HG03108 (cell line): ENCODE data around the gene LPCAT3.

Experiments used
- ATAC-seq: cut with Tn5 transposase; IDR thresholded peaks from one replicate; pipeline ENCODE4 v1.9.1; 2021; ENCODE audit warnings: moderate library complexity; ENCODE audit not compliant: unreplicated experiment

LPCAT3 gene

DNA sequence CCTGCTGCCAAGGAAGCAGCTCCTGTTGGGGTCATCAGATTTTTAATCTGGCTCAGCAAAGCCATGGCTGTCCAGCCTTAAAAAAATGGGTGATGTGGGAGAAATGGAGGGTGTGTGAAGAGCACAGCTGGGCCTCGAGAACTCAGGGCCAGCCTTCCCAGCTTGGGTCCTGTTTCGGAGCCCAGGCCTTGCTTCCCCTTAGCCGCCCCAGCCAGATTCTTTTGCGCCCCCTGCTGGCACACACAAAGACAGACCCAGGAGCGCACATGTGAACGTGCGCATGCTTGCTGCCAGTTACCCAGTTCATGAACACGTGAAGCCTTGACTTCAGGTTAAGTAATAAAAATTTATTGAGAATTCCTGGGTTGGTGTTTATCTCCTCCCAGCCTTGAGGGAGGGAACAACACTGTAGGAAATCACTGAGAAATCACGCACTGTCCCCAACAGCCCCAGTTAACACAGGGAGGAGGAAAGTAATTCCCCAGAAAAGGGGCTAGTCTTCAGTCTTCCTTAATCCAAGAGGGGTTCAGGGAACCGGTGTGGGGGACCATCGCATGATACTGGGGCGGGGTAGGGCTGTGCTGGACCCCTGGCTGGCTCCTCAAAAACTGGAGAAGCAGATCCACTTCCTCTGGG is 53.1 kb downstream of the LPCAT3 start:
- ATAC-seq, result no peak

DNA sequence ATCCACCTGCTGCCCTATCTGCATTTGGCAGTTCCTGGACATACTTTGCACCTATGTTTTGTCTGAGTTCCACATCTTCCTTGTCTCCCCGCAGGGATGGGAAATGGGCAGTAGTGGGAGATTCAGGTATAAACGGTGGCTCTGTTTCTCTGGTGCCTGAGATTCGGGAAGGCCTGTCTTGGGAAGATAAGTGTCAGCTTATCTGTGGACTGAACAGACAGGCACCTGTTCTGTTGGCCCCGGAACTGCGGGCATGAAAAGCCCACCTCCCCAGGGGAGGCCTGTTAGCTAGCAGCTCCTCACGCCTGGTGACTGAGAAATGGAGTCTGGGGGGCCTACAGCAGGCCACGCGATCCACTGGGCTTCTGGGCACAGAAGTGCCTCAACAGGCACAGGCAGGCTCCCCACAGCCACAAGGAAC is 53.7 kb downstream of the LPCAT3 start:
- ATAC-seq, result no peak

DNA sequence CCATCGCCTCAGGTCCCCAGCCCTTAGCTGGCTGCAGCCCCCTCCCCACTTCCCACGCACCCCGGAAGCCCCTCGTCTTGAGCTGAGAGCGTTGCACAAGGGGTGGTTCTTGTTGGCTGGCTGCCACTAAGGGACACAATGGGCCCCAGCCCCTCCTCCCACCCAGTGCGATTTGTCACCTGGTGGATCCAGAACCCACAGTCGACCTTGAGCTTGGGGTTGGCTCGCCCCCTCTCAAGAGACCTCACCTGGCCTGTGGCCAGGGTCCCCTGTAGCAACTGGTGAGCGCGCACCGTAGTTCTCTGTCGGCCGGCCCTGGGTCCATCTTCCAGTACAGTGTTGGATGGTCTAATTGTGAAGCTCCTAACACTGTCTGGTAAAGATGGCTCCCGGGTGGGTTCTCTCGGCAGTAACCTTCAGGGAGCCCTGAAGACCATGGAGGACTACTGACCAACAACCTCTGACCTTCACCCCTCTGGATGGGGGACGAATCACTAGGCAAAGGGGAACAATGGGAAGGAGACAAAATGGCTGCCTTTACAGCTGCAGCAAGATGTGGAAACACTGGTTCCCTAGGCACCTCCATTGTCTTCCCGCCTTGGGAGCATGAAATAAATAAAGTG is 54.4 kb downstream of the LPCAT3 start:
- ATAC-seq, result no peak

DNA sequence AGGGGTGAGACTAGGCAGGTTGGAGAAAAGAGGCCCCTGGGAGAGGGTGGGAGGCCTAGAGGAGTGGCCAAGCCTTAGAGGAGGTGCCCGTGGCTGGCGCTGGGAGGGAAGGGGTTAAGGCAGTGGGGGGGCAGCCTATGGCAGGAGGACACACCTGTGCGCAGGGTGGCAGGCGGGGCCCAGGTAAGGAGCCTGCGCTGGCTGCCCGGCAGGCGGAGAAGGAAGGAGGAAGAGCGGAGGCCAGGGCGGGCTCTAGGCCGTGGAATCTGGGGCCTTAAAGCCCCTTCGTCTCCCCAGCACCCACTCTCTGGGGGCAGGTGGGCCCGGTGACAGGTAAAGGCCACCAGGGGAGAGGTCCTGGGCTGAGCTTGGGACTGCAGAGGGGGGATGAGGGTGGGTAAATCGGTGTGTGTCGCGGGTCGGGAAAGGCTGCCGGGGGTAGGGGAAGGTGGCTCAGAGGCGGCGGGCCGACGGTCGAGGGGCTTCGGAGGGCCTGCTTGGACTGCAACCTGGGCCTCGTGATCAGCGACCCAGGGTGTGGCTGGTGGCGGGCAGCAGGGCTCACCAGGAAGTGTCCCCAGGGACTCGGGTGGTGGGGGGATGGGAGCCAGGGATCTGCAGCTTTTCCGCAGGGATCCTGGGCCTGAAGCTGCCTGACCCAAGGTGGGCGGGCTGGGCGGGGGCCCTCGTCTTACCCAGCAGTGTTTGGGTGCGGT is 55.1 kb downstream of the LPCAT3 start:
- ATAC-seq, result no peak

DNA sequence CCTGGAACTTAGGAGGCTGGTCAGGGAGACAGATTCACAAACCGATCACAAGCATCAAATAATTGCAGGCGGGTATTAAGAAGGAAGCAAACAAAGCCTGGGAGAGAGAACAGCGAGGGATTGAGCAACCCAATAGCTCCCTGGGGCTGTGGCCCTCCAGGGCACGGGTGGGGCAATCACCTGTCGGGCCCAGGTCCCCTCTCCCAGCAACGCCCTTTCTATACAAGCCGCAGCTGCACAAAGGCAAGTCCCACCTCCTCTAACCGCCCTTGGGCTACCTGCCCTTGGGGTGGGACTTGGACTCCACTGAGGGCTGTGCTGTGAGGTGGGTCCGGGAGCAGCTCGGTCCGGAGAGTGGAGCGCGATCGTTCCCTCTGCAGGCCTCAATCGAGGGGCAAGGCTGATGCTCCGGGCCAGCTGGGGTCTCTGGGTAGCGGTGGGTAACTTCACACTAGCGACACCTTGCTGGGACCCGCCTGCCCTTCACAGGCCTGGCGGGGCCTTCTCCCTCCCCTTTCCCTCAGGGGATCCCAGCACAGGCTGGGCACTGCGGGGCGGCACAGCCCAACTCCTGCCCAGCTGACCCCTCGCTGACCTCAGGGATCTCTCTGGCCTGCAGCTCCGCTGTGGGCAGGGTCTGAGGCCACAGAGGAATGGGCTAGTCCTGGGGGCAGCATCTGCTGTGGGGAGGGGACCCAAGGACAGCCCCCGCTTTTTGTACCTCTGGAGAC is 55.8 kb downstream of the LPCAT3 start:
- ATAC-seq, result no peak

DNA sequence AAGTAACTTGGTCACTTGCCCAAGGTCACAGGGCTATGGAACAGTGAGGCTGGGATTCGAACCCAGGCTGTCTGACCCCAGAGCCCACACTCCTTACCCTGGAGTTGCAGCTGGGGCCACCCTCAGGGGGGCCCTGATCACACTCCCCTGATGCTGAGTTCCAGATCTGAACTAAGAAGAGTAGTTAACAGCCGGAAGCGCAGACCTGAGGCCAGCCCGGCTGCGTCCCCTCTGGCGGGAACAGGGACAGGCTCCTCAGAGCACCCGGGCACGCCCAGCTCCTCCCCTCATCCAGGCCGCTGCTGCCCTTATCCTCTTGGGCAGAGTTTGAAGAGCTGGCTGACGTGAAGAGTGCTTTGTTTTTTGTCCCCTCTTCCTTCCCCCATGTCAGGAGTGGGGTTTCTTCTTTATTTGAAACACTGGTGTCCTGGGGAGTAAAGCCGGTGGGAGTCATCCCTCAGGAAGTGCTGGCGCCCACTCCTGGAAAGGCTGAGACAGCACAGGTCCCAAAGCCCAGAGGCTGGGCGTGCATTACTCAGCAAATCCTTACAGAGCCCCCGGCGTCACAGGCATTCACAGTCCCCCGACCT is 56.5 kb downstream of the LPCAT3 start:
- no peak for ATAC-seq

DNA sequence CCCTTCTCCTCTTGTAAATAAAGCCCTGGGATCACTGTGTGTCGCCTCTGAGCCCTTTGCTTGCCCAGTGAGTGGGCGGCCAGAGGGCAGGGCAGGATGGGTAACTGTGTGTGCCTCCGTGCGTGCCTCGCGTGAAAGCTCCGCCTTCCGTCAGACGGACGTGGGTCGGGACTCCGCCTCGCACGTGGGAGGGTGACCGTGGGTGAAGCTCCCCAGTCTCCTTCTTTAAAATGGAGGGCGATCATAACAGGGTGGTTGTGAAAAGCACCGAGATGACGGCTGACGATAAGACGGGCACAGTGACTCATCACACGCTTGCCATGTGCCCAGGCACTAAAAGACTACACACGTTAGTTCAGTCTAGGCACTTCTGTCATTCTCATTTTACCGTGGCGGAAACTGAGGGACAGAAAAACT is 57.0 kb downstream of the LPCAT3 start:
- ATAC-seq, result no peak

DNA sequence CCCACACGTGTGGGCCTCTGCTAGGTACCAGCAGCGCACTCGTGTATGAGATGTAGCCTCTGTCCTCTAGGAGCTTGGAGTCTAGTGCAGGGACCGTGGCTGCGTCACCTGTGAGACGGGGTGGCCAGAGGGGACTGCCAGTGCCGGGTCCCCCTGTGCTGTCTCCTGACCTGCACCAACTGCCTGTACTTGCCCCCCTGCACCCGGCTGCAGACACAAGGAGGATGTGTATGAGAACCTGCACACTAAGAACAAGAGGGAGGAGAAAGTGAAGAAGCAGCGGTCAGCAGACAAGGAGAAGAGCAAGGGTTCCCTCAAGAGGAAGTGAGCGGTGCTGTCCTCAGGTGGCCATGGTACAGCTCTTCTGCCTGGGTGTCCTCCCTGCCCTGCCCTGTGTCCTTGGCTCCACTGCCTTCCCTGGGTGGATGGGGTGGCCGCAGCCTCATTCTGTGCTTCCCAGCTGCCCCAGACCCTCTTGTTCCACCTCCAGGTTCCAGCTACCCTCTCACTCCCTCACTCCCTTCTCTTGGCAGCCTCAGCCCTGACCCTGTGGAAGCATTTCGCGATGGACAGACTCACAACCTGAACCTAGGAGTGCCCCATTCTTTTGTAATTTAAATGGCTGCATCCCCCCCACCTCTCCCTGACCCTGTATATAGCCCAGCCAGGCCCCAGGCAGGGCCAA is 57.5 kb downstream of the LPCAT3 start:
- ATAC-seq, result peak; percentile 32

DNA sequence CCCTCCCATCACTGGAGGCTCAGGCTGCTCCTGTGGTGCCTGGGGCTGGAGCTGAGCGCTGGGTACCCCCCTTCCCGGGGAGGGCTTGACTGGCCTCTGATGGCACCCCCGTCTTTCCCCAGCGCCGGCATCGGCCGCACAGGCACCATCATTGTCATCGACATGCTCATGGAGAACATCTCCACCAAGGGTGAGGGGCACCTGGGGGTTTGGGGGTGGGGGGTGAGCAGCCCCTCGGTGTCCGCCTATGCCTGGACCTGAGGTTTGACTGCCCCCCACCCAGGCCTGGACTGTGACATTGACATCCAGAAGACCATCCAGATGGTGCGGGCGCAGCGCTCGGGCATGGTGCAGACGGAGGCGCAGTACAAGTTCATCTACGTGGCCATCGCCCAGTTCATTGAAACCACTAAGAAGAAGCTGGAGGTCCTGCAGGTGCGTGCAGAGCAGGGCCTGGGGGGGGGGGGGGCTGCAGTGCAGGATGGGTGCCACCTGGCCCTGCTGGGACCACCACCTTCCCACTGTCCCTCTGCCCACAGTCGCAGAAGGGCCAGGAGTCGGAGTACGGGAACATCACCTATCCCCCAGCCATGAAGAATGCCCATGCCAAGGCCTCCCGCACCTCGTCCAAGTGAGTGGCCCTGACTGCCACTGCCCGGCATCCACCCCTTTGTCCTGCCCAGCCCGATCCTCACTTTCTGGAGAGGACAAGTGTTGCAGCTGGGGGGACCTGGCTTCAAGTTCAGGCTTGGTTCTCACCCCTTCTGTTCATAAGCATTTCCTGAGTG is 58.3 kb downstream of the LPCAT3 start:
- ATAC-seq, result no peak

DNA sequence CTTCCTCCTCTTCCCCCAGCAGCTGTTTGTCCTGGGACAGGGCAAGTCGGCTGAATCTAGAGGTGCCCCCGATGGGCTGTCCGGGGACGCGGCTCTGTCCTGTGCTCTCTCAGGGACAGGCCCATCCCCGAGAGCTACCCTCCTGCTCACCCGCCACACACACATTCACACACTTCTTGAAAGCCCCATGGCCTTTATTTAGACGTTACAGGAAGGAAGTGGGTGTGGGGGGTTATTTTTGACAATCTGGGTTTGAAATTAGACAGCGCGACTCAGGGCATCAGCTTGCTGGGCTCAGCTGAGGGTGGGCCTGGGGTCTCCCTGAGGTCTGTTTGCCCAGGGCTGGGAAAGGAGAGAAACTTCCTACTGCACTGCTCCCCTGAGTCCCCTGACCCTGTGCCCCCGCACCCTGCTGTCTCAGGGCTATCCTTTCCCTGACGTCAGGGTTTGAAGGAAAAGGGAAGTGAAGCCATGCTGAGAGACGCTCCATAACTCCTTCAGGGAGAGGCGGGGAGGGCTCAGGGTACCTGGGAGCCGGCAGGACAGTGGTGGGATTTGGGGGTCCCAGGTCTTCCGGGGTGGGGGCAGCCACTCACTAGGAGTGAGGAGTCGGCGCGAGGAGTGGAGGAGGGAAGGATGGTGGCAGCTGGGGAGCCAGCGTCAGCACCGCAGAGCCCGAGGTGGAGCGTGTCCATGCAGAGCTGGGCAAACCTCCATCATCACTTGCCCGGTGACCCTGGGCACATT is 59.0 kb downstream of the LPCAT3 start:
- ATAC-seq, result peak; percentile 52

DNA sequence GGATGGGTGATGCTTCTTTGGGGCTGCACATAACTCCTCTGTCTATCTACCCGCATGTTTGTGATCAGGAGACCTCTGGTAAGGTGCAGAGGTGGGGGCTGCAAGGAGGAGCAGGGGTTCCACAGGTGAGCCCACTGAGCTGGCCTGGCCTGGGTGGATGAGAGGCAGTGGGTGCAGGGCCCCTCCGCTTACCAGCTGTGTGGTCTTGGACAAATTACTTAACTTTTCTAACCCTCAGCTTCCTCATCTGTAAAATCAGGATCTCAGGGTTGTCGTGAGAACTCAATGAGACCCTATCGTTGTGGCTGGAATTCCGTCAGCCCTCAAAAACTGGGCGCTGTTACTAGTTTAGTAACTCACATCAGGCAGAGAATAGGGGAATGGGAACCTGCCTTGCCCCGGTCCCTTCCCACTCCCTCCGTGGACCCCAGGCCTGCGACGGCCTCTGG is 59.6 kb downstream of the LPCAT3 start:
- no peak for ATAC-seq

DNA sequence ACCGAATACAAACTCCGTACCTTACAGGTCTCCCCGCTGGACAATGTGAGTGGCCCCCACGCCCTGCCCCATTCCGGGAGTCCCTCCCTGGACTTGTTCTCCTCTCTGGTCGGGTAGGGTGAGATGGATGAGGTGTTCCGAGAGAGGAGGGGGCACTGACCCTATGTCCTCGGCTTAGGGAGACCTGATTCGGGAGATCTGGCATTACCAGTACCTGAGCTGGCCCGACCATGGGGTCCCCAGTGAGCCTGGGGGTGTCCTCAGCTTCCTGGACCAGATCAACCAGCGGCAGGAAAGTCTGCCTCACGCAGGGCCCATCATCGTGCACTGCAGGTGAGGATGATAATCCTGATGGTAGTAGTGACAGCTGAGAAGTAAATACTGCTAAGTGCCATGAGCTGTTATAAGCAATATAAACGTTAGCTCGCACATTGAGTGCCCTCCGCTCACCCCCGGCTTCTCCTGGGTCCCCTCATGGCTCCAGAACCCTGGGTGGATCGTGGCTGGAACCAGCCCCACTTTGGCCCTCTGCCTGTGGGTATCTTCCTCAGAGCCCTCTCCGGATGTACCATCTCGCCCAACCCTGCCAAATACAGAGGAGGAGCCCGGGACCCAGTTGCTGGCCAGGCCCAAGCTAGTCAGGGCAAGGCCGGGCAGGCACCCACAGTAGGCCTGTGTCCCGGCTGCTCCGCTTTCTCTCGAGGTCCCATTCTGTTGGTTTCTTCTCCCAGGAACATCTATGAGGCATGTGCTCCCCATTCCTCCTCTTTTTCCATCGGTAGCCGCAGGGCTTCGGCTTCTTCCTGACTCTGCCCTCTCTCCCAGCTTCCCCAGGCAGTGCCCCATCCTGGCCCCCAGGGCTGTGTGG is 60.3 kb downstream of the LPCAT3 start:
- no peak for ATAC-seq

DNA sequence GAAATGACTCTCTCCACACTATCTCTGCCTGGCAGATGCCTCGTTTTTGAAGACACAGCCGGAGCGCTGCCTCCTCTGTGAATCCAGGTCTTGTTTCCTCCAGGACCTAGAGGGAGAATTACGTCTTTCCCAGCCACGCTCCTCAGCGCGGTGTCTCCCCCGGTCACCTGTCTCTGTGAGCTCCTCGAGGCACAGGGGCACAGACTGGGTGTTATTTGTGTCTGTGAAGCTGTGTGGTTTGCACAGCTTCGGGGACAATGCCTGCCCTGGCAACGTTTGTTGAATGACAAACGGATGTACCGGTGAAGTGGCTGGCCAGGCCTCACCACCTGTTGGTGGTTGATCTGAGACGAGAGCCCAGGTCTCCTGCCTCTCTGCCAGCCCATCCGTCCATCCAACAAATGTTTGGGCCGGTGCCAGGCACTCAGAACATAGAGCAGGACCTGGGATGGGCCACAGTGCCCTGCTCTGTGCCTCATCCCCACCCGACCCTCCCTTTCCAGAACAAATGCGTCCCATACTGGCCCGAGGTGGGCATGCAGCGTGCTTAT is 61.0 kb downstream of the LPCAT3 start:
- no peak for ATAC-seq

DNA sequence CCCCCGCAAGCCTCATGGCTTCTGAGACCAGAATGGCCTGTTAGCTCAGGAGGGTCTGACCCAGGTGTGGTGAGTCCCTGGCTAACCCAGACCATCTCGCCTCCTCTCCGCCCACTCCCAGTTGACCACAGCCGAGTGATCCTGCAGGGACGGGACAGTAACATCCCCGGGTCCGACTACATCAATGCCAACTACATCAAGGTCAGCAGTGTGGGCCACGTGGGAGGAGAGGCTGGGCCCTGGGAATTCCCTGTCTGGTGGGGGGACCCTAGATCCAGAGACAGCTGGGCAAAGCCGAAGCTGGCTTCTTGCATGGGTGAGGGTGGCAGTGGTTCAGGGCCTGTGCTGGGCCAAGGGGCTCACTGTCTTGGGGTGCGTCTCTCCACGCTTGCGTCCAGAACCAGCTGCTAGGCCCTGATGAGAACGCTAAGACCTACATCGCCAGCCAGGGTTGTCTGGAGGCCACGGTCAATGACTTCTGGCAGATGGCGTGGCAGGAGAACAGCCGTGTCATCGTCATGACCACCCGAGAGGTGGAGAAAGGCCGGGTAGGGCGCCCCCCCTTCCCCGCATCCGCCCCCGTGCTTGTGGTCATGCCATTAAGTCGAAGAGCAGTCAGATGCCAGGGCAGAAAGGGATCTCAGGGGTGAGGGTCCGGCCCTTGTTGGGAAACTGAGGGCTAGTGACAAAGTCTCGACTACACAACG is 62.1 kb downstream of the LPCAT3 start:
- no peak for ATAC-seq

DNA sequence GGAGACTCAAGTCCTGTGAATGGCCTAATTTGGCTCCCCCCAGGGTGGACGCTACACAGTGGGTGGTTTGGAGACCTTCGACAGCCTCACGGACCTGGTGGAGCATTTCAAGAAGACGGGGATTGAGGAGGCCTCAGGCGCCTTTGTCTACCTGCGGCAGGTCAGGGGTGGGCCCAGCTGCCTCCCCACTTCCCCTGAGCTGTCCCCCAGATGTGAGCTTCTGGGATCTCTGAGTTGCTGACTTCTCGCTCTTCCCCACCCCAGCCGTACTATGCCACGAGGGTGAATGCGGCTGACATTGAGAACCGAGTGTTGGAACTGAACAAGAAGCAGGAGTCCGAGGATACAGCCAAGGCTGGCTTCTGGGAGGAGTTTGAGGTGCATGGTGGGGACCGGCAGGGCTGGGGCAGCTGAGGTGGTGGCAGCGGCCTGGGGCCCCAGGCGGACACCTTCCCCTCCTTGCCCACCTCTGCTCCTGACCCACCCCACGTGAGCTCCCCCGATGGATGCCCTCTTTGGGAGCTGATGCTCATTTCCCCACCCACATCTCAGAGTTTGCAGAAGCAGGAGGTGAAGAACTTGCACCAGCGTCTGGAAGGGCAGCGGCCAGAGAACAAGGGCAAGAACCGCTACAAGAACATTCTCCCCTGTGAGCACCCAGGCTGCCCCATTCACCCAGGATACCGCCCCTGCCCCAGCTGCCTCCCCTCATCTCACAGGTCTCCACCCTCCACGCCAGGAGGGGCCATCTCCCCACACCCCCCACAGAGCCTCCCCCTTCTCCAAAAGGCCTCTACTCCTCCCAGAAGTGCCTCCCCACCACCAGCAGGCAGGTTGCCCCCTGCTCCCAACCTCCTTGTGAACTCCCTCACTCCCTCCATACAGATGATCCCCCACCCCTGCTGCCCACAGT is 62.9 kb downstream of the LPCAT3 start:
- ATAC-seq, result no peak
